Smooth muscle cell (in vitro differentiated cells): ENCODE data around the gene LEP. TPM values are rescaled to one million over a fixed set of nuclear protein-coding genes. Genes with fewer than 3 reads are reported as not detected.
"Not testable (repeated sequence)": the region's sequence is repeated elsewhere in the genome, so short reads cannot be mapped to it uniquely, and the experiment has no call there.

Experiments
- DNase-seq: peaks from one replicate; lab custom pipeline; 2025; ENCODE audit not compliant: unreplicated experiment; lab: John Stamatoyannopoulos, UW
- H2AFZ ChIP-seq: fragments of 200-600 bp; sonication (generic); 2 replicates; pipeline ENCODE4 v1.6.0; 2016; ENCODE audit warnings: antibody characterized with exemption, low read depth, mild to moderate bottlenecking
- H3F3A ChIP-seq: fragments of 200-600 bp; sonication (generic); 2 replicates; pipeline ENCODE4 v1.6.0; 2017; ENCODE audit warnings: antibody characterized with exemption, low read depth
- H3K27ac ChIP-seq: fragments of 200-600 bp; sonication (generic); 2 replicates; pipeline ENCODE4 v1.5.1; 2016; ENCODE audit warnings: low read depth, mild to moderate bottlenecking
- H3K27me3 ChIP-seq: fragments of 200-600 bp; sonication (generic); 2 replicates; pipeline ENCODE4 v1.6.1; 2016; ENCODE audit warnings: low read depth, mild to moderate bottlenecking
- H3K36me3 ChIP-seq: fragments of 200-600 bp; sonication (generic); 2 replicates; pipeline ENCODE4 v1.5.1; 2016; ENCODE audit warnings: low read depth
- H3K4me1 ChIP-seq: fragments of 200-600 bp; sonication (generic); 2 replicates; pipeline ENCODE4 v1.5.1; 2016; ENCODE audit warnings: low read depth
- H3K4me2 ChIP-seq: fragments of 200-600 bp; sonication (generic); 2 replicates; pipeline ENCODE4 v1.6.0; 2016; ENCODE audit warnings: mild to moderate bottlenecking
- H3K4me3 ChIP-seq: fragments of 200-600 bp; sonication (generic); 2 replicates; pipeline ENCODE4 v1.5.1; 2016; ENCODE audit warnings: mild to moderate bottlenecking
- H3K79me2 ChIP-seq: fragments of 200-600 bp; sonication (generic); 2 replicates; pipeline ENCODE4 v1.6.0; 2016; ENCODE audit warnings: low read depth, mild to moderate bottlenecking
- H3K9ac ChIP-seq: fragments of 200-600 bp; sonication (generic); 2 replicates; pipeline ENCODE4 v1.6.0; 2016; ENCODE audit warnings: low read depth
- H3K9me3 ChIP-seq: fragments of 200-600 bp; sonication (generic); replicated peaks from 2 replicates; pipeline ENCODE4 v1.5.1; 2016; ENCODE audit warnings: low read depth
- H4K20me1 ChIP-seq: fragments of 200-600 bp; sonication (generic); 2 replicates; pipeline ENCODE4 v1.6.0; 2016; ENCODE audit warnings: low read depth
- CTCF ChIP-seq: fragments of 200-600 bp; sonication (generic); IDR thresholded peaks from 2 replicates; pipeline ENCODE4 v1.5.1; 2017; ENCODE audit warnings: borderline replicate concordance, mild to moderate bottlenecking, antibody characterized with exemption; ENCODE audit not compliant: insufficient read depth, poor library complexity, severe bottlenecking
- WGBS: methylation state at CpG from one replicate; pipeline ENCODE4 v1.1.7; 2016; ENCODE audit warnings: low lambda C conversion rate; 5-methylcytosine and 5-hydroxymethylcytosine counted together
- polyA plus RNA-seq: library from polyadenylated mRNA; unstranded; fragments of >200 nt; fragmentation: Nextera tagmentation; extraction: Ambion mirVana; gene quantifications from 2 replicates; pipeline ENCODE4 v1.2.1, GENCODE V29; 2016
- total RNA-seq: library from RNA; depleted of rRNA; stranded (reverse); fragments of >200 nt; gene quantifications from 2 replicates; pipeline ENCODE4 v1.2.3, GENCODE V29; 2014

Gene LEP
- total and polyA plus RNA-seq, 2 experiments from 2014 or later = not detected

- no peaks in the 10 kb centered on the region for H3K9me3 ChIP-seq
- 41% methylated on average over 1 of the region's 1 CpG for WGBS
- H3K79me2 ChIP-seq = no peaks in the 10 kb centered on the region
- peak overlapping the region; percentile 46 for H3K27ac ChIP-seq
- H3K36me3 ChIP-seq = no peaks in the 10 kb centered on the region
- H3F3A ChIP-seq = no peaks in the 10 kb centered on the region
- no peaks in the 10 kb centered on the region for H3K27me3 ChIP-seq
- H2AFZ ChIP-seq = no peak overlapping the region
- H4K20me1 ChIP-seq = no peaks in the 10 kb centered on the region
- H3K4me3 ChIP-seq = no peak overlapping the region
- TF ChIP-seq CTCF = no peak
- DNase-seq = no peak
- H3K4me2 ChIP-seq = no peak overlapping the region
- H3K9ac ChIP-seq = no peak overlapping the region
- H3K4me1 ChIP-seq = peaks cover 10% of the 10 kb centered on the region
Measured at GRCh38 chr7:128236924-128237586, 4.0 kb upstream of the LEP start.

DNA sequence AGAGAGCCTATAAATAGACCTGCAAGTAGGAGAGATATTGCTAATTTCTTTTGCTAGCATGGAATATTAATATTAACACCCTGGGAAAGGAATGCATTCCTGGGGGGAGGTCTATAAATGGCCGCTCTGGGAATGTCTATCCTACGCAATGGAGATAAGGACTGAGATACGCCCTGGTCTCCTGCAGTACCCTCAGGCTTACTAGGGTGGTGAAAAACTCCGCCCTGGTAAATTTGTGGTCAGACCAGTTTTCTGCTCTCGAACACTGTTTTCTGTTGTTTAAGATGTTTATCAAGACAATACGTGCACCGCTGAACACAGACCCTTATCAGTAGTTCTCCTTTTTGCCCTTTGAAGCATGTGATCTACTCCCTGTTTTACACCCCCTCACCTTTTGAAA, 1.9 kb upstream of the LEP start:
- H3K9ac ChIP-seq, H2AFZ ChIP-seq, H3K79me2 ChIP-seq, H3K27ac ChIP-seq, H3K4me3 ChIP-seq, DNase-seq, H4K20me1 ChIP-seq, H3K27me3 ChIP-seq, H3F3A ChIP-seq, H3K9me3 ChIP-seq, H3K4me2 ChIP-seq, H3K36me3 ChIP-seq: not testable (repeated sequence)
- peaks cover 10% of the 10 kb centered on the region for H3K4me1 ChIP-seq
- 86% methylated on average over 7 of the region's 7 CpGs for WGBS

DNA sequence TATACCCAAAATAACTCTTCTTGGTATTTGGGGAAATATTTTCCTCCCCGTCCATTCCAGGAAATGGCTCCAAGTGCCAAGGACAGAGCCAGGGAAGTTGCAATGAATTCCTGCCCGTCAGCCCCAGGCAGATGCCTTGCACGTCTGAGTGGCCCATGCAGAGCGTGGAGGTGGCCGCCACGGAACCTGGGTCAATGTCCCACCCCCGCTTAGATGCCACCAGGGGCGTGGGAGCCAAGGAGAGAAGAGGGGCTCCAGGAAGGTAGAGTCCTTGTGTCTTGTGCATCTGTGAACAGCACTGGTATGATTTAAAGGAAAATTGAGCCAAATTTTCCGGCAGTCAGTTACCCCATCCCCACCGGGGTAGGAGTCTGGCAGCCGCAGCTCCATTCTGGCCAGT, 1.6 kb downstream of the LEP start:
- no peak overlapping the region for H3K9ac ChIP-seq
- no peaks in the 10 kb centered on the region for H4K20me1 ChIP-seq
- TF ChIP-seq CTCF = no peak
- H3K27me3 ChIP-seq = no peaks in the 10 kb centered on the region
- H3K36me3 ChIP-seq = no peaks in the 10 kb centered on the region
- WGBS = 94% methylated on average over 11 of the region's 11 CpGs
- no peak overlapping the region for H2AFZ ChIP-seq
- no peaks in the 10 kb centered on the region for H3K4me1 ChIP-seq
- DNase-seq = no peak
- no peak overlapping the region for H3K27ac ChIP-seq
- H3K79me2 ChIP-seq = no peaks in the 10 kb centered on the region
- H3F3A ChIP-seq = no peaks in the 10 kb centered on the region
- no peaks in the 10 kb centered on the region for H3K9me3 ChIP-seq
- no peak overlapping the region for H3K4me2 ChIP-seq
- H3K4me3 ChIP-seq = no peak overlapping the region

DNA sequence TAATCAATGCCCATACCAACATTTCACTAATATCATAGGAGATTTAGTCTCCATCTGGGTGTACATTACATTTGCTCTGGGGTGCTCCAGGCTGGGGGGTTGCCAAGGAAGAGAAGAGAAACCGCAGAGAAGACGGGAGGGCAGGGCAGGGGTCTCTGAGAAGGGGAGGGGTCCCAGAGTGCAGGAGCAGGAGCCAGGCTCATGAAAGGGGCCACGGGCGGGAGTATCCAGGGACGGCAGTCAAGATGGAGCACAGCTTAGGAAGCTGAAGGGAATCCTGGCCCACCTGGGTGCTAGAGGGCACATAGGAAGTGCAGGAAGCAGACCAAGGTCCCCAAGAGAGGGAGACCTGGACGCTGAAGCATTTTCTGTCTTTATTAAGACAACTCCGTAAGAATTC, 2.2 kb downstream of the LEP start:
- Histone ChIP-seq H3K4me1 (no peaks in the 10 kb centered on the region), H2AFZ (no peak overlapping the region), H3K9ac (no peak overlapping the region), H3F3A (no peaks in the 10 kb centered on the region), H3K27ac (no peak overlapping the region), H3K79me2 (no peaks in the 10 kb centered on the region), H4K20me1 (no peaks in the 10 kb centered on the region), H3K4me3 (no peak overlapping the region), H3K4me2 (no peak overlapping the region), H3K27me3 (no peaks in the 10 kb centered on the region), H3K9me3 (no peaks in the 10 kb centered on the region), H3K36me3 (no peaks in the 10 kb centered on the region)
- no peak for TF ChIP-seq CTCF
- WGBS = 88% methylated on average over 7 of the region's 7 CpGs
- no peak for DNase-seq
